CD4-positive, alpha-beta T cell treated with Interleukin-10 for 1 hour (primary cell): ENCODE results near the gene CAPZB.

Experiments
- DNase-seq: peaks from one replicate; pipeline ENCODE4 v3.0.0-alpha.2; 2020

The CAPZB gene

DNA sequence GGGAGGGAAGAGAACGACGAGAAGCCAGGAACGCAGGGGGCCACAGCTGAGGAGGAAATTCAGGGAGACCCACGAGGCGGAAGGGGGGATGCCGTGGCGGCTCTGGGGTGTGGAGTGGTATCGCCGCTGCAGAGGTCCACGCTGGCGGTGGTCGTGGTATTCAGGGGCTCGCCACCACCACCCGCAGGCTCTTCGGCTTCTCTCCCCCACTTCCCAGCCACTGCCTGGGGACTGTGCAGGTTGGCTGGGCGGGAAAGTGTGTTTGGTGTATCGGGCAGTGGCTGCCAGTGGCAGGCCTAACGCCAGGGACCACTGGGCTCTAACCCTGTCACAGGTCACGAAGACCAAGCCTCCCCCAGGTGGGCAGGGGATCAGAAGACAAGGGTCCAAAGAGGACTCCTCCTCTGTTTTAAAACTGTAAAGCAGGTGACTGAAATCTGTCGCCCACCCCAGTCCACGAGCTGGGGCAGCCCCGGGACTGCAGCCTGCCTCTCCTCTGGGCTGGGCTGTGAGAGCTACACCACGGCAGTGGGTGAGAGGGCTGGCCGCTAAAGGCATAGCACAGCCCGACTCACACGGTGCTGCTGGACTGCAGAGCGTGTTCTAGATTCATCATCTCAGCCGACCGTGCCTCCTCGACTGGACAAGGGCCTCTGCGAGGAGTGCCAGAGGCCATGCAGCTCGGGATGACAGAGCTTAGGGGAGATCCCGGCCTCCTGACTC is 142.3 kb downstream of the CAPZB start:
- DNase-seq, result no peak

DNA sequence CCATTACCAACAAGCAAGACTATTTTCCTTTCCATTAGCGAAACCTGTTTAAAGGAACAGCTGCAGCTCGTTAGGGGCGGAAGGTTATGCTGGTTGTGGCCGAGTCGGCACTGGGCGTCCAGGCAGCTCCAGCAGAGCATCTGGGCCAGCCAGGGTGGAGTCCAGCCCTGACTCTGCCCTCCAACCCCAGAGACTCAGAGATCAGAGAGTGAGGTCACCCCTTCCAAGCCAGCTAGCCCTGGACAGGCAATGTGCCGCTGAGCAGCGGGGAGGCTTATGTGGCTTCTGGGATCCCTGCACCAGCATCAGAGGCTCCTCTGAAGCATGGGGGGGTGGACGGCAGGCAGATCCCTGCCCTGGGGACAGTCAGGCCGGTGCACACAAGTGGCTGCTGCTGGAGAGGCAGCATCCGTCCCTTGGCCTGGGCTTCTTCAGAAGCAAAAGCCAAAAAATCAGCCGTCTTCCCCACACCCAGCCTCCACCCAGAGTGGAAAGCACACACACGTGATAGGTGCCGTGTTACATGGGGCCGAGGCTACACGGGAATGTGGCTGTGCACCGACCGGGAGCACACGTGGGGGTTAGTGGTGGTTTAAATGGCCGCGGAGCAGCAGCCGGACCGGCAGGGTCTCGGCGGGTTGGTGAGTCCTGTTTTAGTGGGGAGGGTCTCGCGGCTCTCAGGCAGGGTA is 143.1 kb downstream of the CAPZB start:
- DNase-seq, result no peak

DNA sequence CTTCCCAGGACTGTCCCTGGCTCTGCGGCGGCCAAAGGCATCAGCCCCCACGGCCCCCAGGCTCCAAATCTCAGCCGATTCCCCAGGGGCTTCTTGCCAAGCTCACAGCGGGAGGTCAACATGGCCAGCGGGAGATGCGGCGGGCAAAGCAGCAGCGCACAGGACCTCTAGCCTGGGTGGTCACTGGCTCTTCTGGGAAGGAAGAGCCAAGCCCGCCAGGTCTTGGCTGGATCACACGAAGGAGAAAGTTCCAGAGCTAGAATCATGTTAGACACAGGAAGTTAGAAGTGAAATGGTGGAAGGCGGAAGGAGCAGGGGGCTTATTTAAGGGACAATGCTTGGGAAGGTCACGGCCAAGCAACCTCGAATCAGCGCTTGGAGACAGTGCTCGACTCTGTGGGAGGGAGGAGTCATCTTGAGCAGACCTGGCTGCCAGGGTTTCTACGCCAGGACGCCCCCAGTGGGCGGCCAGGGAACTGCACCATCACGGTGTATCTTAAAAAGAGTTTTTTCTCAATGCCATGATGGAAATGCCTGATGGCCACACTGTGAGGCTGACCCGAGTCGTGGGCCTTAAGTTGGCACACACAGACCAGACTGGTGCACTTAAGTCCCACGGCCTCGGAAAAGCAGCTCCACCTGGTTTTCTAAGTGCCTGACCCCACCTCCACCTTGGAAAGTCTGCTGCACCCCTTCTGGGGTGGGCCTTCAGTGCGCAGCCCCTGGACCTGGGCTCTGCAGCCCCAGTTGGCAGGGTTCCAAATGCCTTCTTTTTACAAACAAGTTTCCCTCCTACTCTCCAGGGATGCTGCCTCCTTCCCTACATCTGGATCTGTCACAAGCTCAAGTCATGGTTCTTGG is 143.9 kb downstream of the CAPZB start:
- peak; percentile 77 for DNase-seq

- DNase-seq, result no peak
Observed at GRCh38 chr1:19340387-19340937, 144.9 kb downstream of the CAPZB start.

DNA sequence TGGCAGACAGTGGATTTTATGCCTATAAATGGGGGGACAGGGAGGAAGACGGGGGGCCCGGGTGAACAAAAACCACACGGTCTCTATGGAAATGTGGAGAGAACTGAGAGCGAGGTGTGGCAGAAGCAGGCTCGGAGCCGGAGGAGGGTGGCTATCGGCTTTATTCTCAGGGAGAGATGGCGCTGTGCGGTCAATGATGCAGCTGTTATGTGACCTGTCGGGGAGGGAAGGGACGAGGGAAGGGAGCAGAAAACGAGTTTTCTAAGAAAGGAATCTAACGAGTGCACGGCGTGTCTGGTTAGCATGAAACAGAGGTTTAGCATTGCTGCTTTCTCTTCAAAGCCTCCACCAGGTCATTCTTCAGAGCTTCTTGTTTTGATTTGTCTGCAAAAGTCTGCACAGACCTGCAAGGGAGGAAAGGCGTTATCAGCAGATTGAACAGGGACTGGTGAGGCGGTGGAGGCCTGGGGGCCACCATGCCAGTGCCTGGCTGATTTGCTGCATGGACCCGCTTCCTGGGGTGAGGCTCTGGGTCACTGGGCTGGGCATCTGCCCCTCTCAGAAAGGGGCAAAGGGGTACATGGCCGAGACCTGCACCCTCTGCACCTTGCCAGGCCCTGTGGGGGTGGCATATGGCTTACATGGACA is 146.0 kb downstream of the CAPZB start:
- DNase-seq, result no peak

- no peak for DNase-seq
Observed at GRCh38 chr1:19338323-19338762, 147.0 kb downstream of the CAPZB start.

DNA sequence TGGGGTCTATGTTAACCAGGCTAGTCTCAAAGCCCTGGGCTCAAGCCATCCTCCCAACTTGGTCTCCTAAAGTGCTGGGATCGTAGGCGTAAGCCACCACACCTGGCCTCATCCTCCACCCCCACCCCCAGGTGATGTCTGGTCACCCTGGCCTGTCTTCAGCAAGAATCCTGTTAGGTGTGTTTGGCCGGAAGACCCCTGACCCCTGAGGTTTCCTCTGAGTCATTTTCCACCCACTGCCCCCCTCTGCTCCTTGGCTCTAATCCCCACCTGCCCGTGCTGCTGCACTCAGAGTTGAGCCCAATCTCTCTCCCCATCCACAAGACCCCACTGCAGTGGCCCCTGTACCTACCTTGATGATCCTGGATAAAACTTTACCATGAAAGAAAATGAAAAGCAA is 148.1 kb downstream of the CAPZB start:
- DNase-seq, result no peak

DNA sequence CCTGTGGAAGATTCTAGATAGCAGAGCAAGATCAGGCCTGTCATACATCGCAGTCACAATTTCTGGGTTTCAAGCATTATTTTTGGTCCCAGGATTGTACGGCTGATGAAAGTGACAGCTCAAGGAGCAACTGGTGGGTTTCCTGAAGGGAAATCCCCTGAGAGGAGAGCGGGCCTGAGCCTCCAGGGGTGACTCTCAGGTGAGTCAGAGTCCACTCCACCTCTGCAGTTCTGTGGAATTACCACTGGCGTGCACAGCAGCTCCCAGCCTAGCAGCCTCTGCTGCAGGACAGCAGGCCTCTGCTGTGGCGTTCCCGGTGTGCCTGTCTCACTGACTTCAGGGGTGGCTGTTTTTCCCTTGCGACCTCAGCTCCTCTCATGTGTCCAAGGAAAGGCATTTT is 148.8 kb downstream of the CAPZB start:
- no peak for DNase-seq

DNA sequence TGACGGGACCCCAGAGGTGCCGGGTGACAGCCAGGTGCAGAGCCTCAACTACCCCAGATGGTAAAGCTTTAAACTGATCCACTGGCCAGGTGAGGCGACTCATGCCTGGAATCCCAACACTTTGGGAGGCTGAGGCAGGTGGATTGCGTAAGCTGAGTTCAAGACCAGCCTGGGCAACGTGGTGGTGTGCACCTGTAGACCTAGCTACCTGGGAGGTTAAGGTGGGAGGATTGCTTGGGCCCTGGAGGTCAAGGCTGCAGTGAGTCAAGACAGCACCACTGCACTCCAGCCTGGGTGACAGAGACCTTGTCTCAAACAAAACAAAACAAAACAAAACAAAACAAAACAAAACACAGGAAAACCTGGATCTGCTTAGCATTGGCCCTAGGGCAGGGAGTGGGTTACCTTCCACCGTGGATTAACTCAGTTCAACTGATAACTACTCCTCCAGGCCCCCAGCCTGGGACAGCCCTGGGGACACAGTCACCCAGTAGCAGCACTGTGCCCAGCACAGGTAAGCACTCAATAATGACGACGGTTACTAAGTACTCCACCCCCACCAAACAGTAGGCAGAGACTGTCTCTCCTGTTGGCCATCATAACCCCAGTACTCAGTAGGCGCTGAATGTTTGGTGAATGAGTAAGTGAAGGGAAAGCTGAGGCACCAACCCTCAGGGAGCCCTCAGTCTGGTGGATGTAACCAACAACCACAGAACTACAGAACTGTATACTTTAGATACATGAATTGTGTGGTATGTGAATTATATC is 151.6 kb downstream of the CAPZB start:
- DNase-seq, result no peak

DNA sequence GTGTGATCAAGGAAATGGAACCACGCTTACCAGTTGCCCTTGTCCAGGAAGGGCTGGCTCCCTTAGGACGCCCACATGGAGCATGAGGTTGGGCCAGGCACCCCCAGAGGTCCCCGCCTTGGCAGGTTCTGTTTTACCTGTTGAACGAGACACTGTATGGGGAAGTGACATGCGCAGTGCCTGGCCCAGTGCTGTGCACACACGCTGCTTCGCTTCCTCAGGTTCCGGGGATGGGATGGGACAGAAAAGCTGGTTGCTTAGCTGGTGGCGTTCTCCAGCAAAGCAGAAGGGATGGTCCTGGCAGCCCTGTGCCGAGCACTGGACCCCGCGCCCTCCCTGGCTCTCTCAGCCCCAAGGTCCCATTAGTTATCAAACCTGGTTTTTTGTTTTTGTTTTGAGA is 152.5 kb downstream of the CAPZB start:
- no peak for DNase-seq

GRCh38 chr1:19331262-19331878 is 154.0 kb downstream of the CAPZB start:
- DNase-seq, result no peak

- no peak for DNase-seq
Observed at GRCh38 chr1:19330449-19331135, 154.7 kb downstream of the CAPZB start.

GRCh38 chr1:19329611-19330010 is 155.7 kb downstream of the CAPZB start:
- no peak for DNase-seq

GRCh38 chr1:19329188-19329587 is 156.2 kb downstream of the CAPZB start:
- DNase-seq, result no peak

DNA sequence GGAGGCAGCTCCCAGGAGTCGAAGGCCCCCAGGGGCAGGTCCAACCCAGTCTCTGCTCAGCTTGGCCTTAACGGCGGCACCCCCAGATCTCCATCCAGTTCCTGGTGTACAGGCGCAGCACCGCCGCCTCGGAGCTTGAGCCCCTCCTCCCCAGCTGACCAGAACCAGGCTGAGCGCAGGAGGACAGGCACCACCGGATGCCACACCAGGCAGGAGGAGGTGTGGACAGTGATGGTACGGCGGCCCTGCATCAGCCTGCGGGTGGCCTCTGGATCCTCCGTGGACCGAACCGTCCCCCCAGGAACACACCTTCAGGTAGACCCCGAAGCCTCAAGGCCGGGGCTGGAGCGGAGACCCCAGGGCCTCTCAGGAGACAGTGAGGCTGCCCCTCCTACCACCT is 156.9 kb downstream of the CAPZB start:
- no peak for DNase-seq

DNA sequence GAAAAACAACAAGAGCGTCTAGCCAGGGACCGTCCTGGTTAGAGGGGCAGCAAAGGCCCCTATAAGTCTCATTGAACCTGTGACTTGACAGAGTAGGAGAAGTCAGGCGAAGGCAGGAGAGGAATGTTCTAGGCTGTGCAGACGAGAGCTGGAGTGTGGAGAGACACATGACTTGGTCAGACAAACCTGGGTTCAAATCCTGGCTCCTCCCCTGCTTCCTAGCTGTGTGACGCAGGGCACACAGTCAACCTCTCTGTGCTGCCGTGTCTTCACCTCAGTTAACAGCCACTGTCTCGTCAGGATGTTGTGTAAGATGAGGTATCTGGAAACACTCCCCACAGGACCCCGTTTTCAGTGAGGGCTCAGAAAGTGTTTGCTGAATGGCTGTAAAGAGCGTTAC is 157.6 kb downstream of the CAPZB start:
- DNase-seq, result no peak

GRCh38 chr1:19327301-19327700 is 158.0 kb downstream of the CAPZB start:
- DNase-seq, result no peak

DNA sequence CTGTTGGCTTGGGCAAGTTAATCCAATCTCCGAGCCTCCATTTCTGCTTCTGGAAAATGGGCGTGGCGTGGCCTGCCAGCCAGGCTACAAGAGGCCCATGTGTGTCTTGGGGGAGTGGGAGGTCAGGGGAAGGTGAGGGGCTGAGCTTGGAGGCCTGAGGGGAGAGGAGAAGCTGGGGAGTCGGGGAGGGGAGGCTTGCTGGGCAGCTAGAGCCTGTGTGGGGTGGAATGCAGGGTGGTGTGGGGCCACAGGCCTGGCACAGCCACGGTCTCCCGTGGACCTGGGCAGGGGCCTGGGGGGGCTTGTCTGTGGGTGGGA is 158.6 kb downstream of the CAPZB start:
- DNase-seq, result no peak

GRCh38 chr1:19325958-19326747 is 159.2 kb downstream of the CAPZB start:
- DNase-seq, result no peak

GRCh38 chr1:19325368-19325957 is 159.9 kb downstream of the CAPZB start:
- no peak for DNase-seq
